RWPE2 (cell line): ENCODE measurements around the gene SMAD7.

ENCODE experiments used
- ATAC-seq: fragments of 200-7000 bp; cut with Tn5 transposase; 3 replicates; pipeline ENCODE4 v1.9.1; 2021; ENCODE audit warnings: low read depth
- DNase-seq: peaks from one replicate; pipeline ENCODE4 v3.0.0-alpha.2; 2020; ENCODE audit warnings: low spot score
- H3K27ac ChIP-seq: fragments of 450-650 bp; 2 replicates; pipeline ENCODE4 v1.5.1; 2017; ENCODE audit warnings: mild to moderate bottlenecking; ENCODE audit not compliant: poor library complexity, severe bottlenecking
- H3K27me3 ChIP-seq: fragments of 250-450 bp; sonication (Bioruptor Pico); 2 replicates; pipeline ENCODE4 v1.5.1; 2021; ENCODE audit warnings: mild to moderate bottlenecking, moderate library complexity; ENCODE audit not compliant: insufficient read depth, poor library complexity, severe bottlenecking
- H3K36me3 ChIP-seq: fragments of 250-450 bp; sonication (Bioruptor Pico); 2 replicates; pipeline ENCODE4 v1.5.1; 2020; ENCODE audit warnings: low read depth, mild to moderate bottlenecking, moderate library complexity
- H3K4me1 ChIP-seq: fragments of 250-450 bp; sonication (Bioruptor Pico); 2 replicates; pipeline ENCODE4 v1.5.1; 2021; ENCODE audit warnings: mild to moderate bottlenecking, moderate library complexity; ENCODE audit not compliant: insufficient read depth, poor library complexity, severe bottlenecking
- H3K4me3 ChIP-seq: fragments of 250-450 bp; sonication (Bioruptor Pico); 2 replicates; pipeline ENCODE4 v1.5.1; 2021; ENCODE audit warnings: mild to moderate bottlenecking, moderate library complexity; ENCODE audit not compliant: severe bottlenecking
- H3K9me3 ChIP-seq: fragments of 250-450 bp; sonication (Bioruptor Pico); 2 replicates; pipeline ENCODE4 v1.5.1; 2021; ENCODE audit warnings: mild to moderate bottlenecking, moderate library complexity; ENCODE audit not compliant: severe bottlenecking
- TF ChIP-seq, protein P1 (sequence below): fragments of 450-650 bp; IDR thresholded peaks from one replicate; pipeline ENCODE4 v1.5.1; 2017; ENCODE audit warnings: mild to moderate bottlenecking, moderate library complexity; ENCODE audit not compliant: poor library complexity, severe bottlenecking

Gene SMAD7

GRCh38 chr18:48938827-48939204, 11.9 kb downstream of the SMAD7 start:
- Histone ChIP-seq H3K9me3 (no peaks in the 10 kb centered on the region), H3K36me3 (peaks cover 22% of the 10 kb centered on the region), H3K4me3 (no peak overlapping the region), H3K27me3 (no peaks in the 10 kb centered on the region), H3K4me1 (peaks cover 81% of the 10 kb centered on the region), H3K27ac (peak overlapping the region; percentile 98)
- TF ChIP-seq, protein P1, sequence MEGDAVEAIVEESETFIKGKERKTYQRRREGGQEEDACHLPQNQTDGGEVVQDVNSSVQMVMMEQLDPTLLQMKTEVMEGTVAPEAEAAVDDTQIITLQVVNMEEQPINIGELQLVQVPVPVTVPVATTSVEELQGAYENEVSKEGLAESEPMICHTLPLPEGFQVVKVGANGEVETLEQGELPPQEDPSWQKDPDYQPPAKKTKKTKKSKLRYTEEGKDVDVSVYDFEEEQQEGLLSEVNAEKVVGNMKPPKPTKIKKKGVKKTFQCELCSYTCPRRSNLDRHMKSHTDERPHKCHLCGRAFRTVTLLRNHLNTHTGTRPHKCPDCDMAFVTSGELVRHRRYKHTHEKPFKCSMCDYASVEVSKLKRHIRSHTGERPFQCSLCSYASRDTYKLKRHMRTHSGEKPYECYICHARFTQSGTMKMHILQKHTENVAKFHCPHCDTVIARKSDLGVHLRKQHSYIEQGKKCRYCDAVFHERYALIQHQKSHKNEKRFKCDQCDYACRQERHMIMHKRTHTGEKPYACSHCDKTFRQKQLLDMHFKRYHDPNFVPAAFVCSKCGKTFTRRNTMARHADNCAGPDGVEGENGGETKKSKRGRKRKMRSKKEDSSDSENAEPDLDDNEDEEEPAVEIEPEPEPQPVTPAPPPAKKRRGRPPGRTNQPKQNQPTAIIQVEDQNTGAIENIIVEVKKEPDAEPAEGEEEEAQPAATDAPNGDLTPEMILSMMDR: no peak
- ATAC-seq (no peak), DNase-seq (no peak)

DNA sequence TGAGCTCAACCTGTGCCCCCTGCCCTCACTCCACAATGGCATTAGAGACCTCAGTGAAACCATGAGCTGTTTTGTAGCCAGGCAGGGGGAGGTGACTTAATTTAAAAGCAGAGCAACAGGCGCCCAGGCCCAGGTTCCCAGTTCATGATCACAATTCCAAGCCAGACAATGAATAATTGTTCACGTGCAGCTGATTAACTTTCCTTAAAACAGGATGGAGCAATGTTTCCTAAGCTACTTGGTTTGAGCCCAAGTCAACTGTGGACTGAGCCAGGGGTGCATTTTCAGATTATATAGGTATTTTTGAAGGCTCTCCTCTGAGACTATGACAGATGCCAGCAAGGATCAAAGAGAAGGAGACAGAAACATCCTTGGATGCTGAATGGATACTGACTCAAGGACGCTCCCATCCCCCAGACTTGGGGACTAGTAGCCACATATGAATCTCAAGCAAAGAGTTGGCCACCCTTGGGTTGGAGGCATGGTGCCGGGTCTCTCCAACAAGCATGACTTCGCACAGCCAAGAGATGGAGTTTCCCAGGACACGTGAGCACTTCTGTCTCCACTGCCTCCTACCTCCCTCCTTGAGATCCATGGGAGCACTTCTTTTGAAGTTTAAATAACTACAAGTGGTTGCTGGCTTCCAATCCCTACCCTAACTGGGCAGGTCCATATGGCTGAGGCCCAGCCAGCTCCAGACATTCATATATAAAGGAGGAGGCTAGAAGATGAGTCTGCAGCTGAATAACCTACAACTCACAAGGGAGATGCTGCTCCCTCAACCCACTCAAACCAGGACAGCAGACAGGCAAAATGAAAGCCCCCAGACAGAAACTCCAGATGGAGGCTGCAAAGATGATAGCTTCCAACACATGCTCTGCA, 12.7 kb downstream of the SMAD7 start:
- peaks cover 22% of the 10 kb centered on the region for H3K36me3 ChIP-seq
- H3K9me3 ChIP-seq: no peaks in the 10 kb centered on the region
- TF ChIP-seq, protein P1: peak; percentile 7
- H3K27me3 ChIP-seq: no peaks in the 10 kb centered on the region
- H3K4me3 ChIP-seq: no peak overlapping the region
- no peak for ATAC-seq
- peak overlapping the region; percentile 98 for H3K27ac ChIP-seq
- peaks cover 80% of the 10 kb centered on the region for H3K4me1 ChIP-seq
- DNase-seq: no peak

- H3K9me3 ChIP-seq: no peaks in the 10 kb centered on the region
- peaks cover 79% of the 10 kb centered on the region for H3K4me1 ChIP-seq
- H3K4me3 ChIP-seq: no peak overlapping the region
- no peak for DNase-seq
- H3K27ac ChIP-seq: peak overlapping the region; percentile 98
- no peaks in the 10 kb centered on the region for H3K27me3 ChIP-seq
- no peak for ATAC-seq
- H3K36me3 ChIP-seq: peaks cover 4% of the 10 kb centered on the region; the same call in 1 of the 2 replicates
- TF ChIP-seq, protein P1: no peak
Measured at GRCh38 chr18:48935433-48935774, 15.4 kb downstream of the SMAD7 start.

DNA sequence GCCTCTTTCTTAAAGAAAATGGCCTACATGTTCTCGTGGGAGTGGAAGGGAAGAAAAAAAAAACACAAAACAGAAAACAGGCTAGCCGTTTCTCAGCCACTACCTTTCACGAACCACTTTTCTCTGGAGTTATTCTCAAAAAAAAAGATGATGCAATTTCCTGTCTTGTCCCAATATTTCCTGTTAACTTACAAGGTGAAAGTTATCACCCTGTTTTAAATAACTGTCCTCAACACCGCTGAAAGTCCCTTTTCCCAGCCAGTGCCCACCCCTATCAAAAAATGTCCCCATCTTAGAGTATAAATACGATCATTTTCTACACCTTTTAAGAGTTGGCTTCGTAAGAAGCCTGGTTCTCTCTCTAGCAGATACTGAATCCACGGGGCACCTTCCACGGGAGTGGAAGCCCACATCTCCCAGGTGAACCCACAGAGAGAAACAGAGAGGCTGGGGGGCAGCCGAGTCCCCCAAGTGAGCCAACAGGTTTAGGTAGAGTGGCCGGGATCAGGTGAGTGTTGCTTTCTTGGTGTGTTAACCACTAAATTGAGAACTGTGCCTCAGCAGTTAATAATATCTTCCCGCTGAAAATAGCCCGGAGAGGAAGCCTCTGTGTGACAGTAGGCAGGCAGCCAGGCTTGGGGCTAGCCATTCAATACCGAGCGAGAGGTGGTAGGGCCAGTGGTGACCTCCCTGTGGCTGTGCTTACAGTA, 15.9 kb downstream of the SMAD7 start:
- TF ChIP-seq, protein P1: no peak
- DNase-seq (no peak), ATAC-seq (no peak)
- Histone ChIP-seq H3K27ac (peak overlapping the region; percentile 98), H3K4me3 (no peak overlapping the region), H3K9me3 (no peaks in the 10 kb centered on the region), H3K27me3 (no peaks in the 10 kb centered on the region), H3K4me1 (peaks cover 79% of the 10 kb centered on the region), H3K36me3 (peaks cover 4% of the 10 kb centered on the region; the same call in 1 of the 2 replicates)
